Activated CD4-positive, alpha-beta T cell treated with anti-CD3 and anti-CD28 coated beads, Interleukin-2, amount 10 ng/mL, durations not matched to agents 24 days and 14 days (primary cell): ENCODE results near the gene SLX1A. TPM values are rescaled to one million over a fixed set of nuclear protein-coding genes. Genes with fewer than 3 reads are reported as not detected.
A peak's percentile ranks its signal among the peaks of the same experiment; 100 is the strongest.
"Not testable (repeated sequence)": the region's sequence is repeated elsewhere in the genome, so short reads cannot be mapped to it uniquely, and the experiment has no call there.

Source experiments
- DNase-seq: peaks from one replicate; pipeline ENCODE4 v3.0.0; 2022
- H3K27ac Mint-ChIP-seq: one replicate; pipeline ENCODE4 v1.8.0; 2022; ENCODE audit warnings: mild to moderate bottlenecking, mixed read lengths
- H3K27me3 Mint-ChIP-seq: one replicate; pipeline ENCODE4 v1.8.0; 2022; ENCODE audit warnings: mixed read lengths
- H3K36me3 Mint-ChIP-seq: one replicate; pipeline ENCODE4 v1.8.0; 2022; ENCODE audit warnings: low read depth, mild to moderate bottlenecking, mixed read lengths
- H3K4me1 Mint-ChIP-seq: one replicate; pipeline ENCODE4 v1.8.0; 2021; ENCODE audit warnings: mixed read lengths
- H3K4me3 Mint-ChIP-seq: one replicate; pipeline ENCODE4 v1.8.0; 2022; ENCODE audit warnings: mild to moderate bottlenecking, moderate library complexity, mixed read lengths
- H3K9me3 Mint-ChIP-seq: one replicate; pipeline ENCODE4 v1.8.0; 2021; ENCODE audit warnings: mixed read lengths
- intact Hi-C: fragments of 100-400 bp; cut with micrococcal nuclease; formaldehyde crosslinking; loops from one replicate; pipeline ENCODE4 v1.15.1; 2023
- total RNA-seq: library from RNA; stranded (reverse); gene quantifications from 2 replicates; pipeline ENCODE4 v1.2.3, GENCODE V29; 2022

SLX1A gene
- total RNA-seq, 1 donor from 2014 or later: 80.7 TPM

- intact Hi-C loops: no loop called here
- Mint-ChIP-seq H3K4me3 (peak overlapping the region; percentile 55), H3K36me3 (peaks cover 39% of the 10 kb centered on the region), H3K27ac (peak overlapping the region; percentile 34), H3K4me1 (peaks cover 14% of the 10 kb centered on the region), H3K9me3 (no peaks in the 10 kb centered on the region), H3K27me3 (no peaks in the 10 kb centered on the region)
- DNase-seq: peak; percentile 60
Measured at GRCh38 chr16:30187971-30188561, 5.6 kb upstream of the SLX1A start.

GRCh38 chr16:30191158-30191557, 2.5 kb upstream of the SLX1A start:
- peak; percentile 49 for DNase-seq
- H3K4me3 Mint-ChIP-seq, H3K27me3 Mint-ChIP-seq, H3K9me3 Mint-ChIP-seq, H3K27ac Mint-ChIP-seq, intact Hi-C loops: not testable (repeated sequence)
- Mint-ChIP-seq H3K4me1 (peaks cover 12% of the 10 kb centered on the region), H3K36me3 (peaks cover 17% of the 10 kb centered on the region)

GRCh38 chr16:30193098-30193497, 577 bp upstream of the SLX1A start:
- H3K27ac Mint-ChIP-seq, DNase-seq, H3K4me3 Mint-ChIP-seq, H3K9me3 Mint-ChIP-seq, H3K36me3 Mint-ChIP-seq, intact Hi-C loops, H3K4me1 Mint-ChIP-seq, H3K27me3 Mint-ChIP-seq: not testable (repeated sequence)

GRCh38 chr16:30194172-30194925, 674 bp downstream of the SLX1A start:
- H3K36me3 Mint-ChIP-seq: not testable (repeated sequence)
- DNase-seq: peak; percentile 71

GRCh38 chr16:30197001-30197400, 3.3 kb downstream of the SLX1A start:
- H3K27me3 Mint-ChIP-seq, H3K36me3 Mint-ChIP-seq, H3K27ac Mint-ChIP-seq, intact Hi-C loops, H3K4me1 Mint-ChIP-seq, H3K9me3 Mint-ChIP-seq, H3K4me3 Mint-ChIP-seq: not testable (repeated sequence)
- DNase-seq: peak; percentile 56

More at GRCh38 chr16:30194172-30194925, 674 bp downstream of the SLX1A start:
- H3K27me3 Mint-ChIP-seq, H3K4me3 Mint-ChIP-seq, intact Hi-C loops, H3K4me1 Mint-ChIP-seq, H3K27ac Mint-ChIP-seq, H3K9me3 Mint-ChIP-seq: not testable (repeated sequence)

- H3K4me1 Mint-ChIP-seq, H3K27me3 Mint-ChIP-seq, intact Hi-C loops, H3K27ac Mint-ChIP-seq, H3K9me3 Mint-ChIP-seq, H3K36me3 Mint-ChIP-seq, H3K4me3 Mint-ChIP-seq, DNase-seq: not testable (repeated sequence)
Measured at GRCh38 chr16:30199049-30199448, 5.4 kb downstream of the SLX1A start, which contains the start of gene SULT1A3. SULT1A3 (plus strand) TSS chr16:30199255; CDS start chr16:30200729, 1,474 bp downstream.

GRCh38 chr16:30199608-30200343, 6.1 kb downstream of the SLX1A start:
- intact Hi-C loops, H3K4me1 Mint-ChIP-seq: not testable (repeated sequence)

GRCh38 chr16:30205541-30206236, 12.0 kb downstream of the SLX1A start:
- H3K4me1 Mint-ChIP-seq, intact Hi-C loops, H3K36me3 Mint-ChIP-seq, H3K9me3 Mint-ChIP-seq, H3K27ac Mint-ChIP-seq, H3K27me3 Mint-ChIP-seq, H3K4me3 Mint-ChIP-seq: not testable (repeated sequence)
- peak; percentile 60 for DNase-seq

More at GRCh38 chr16:30199608-30200343, 6.1 kb downstream of the SLX1A start:
- not testable (repeated sequence) for H3K4me3 Mint-ChIP-seq, H3K27me3 Mint-ChIP-seq, H3K27ac Mint-ChIP-seq, H3K9me3 Mint-ChIP-seq, H3K36me3 Mint-ChIP-seq, DNase-seq

- DNase-seq, H3K9me3 Mint-ChIP-seq, intact Hi-C loops, H3K27ac Mint-ChIP-seq, H3K27me3 Mint-ChIP-seq, H3K4me1 Mint-ChIP-seq, H3K36me3 Mint-ChIP-seq, H3K4me3 Mint-ChIP-seq: not testable (repeated sequence)
Measured at GRCh38 chr16:30206252-30206651, 12.6 kb downstream of the SLX1A start.

GRCh38 chr16:30207063-30207704, 13.5 kb downstream of the SLX1A start:
- H3K36me3 Mint-ChIP-seq, H3K4me1 Mint-ChIP-seq, H3K9me3 Mint-ChIP-seq, intact Hi-C loops, H3K4me3 Mint-ChIP-seq, H3K27ac Mint-ChIP-seq, H3K27me3 Mint-ChIP-seq: not testable (repeated sequence)
- DNase-seq: peak; percentile 6

- H3K36me3 Mint-ChIP-seq, H3K27ac Mint-ChIP-seq, H3K4me3 Mint-ChIP-seq, H3K4me1 Mint-ChIP-seq, intact Hi-C loops, H3K27me3 Mint-ChIP-seq, H3K9me3 Mint-ChIP-seq: not testable (repeated sequence)
- peak; percentile 71 for DNase-seq
Measured at GRCh38 chr16:30209032-30209431, 15.4 kb downstream of the SLX1A start.

GRCh38 chr16:30211414-30211813, 17.7 kb downstream of the SLX1A start:
- H3K36me3 Mint-ChIP-seq, H3K27me3 Mint-ChIP-seq, H3K4me3 Mint-ChIP-seq, H3K4me1 Mint-ChIP-seq, H3K9me3 Mint-ChIP-seq, intact Hi-C loops, DNase-seq, H3K27ac Mint-ChIP-seq: not testable (repeated sequence)

- H3K36me3 Mint-ChIP-seq, H3K27ac Mint-ChIP-seq, H3K4me1 Mint-ChIP-seq, H3K9me3 Mint-ChIP-seq, H3K4me3 Mint-ChIP-seq, H3K27me3 Mint-ChIP-seq, intact Hi-C loops: not testable (repeated sequence)
- peak; percentile 48 for DNase-seq
Measured at GRCh38 chr16:30217082-30217481, 23.4 kb downstream of the SLX1A start.
